ENCODE results near the gene DAPK1.

GRCh38 chr9:87676976-87677775, 179.5 kb downstream of the DAPK1 start:
- TF ChIP-seq CTCF (IDR thresholded peaks at IDR 0.05; ENCODE audit: borderline replicate concordance, extremely low read depth, low read length, poor library complexity, severe bottlenecking), result no peak
- TF ChIP-seq EZH2 (IDR thresholded peaks at IDR 0.05; ENCODE audit: borderline replicate concordance, low read depth, low read length, severe bottlenecking), result no peak

Data from DND-41 (cell line).